CD4-positive, alpha-beta T cell treated with Interferon gamma for 1 hour (primary cell): ENCODE measurements around the gene ZNF74.

Experiments used
- DNase-seq: peaks from one replicate; pipeline ENCODE4 v3.0.0-alpha.2; 2020

Gene ZNF74

DNA sequence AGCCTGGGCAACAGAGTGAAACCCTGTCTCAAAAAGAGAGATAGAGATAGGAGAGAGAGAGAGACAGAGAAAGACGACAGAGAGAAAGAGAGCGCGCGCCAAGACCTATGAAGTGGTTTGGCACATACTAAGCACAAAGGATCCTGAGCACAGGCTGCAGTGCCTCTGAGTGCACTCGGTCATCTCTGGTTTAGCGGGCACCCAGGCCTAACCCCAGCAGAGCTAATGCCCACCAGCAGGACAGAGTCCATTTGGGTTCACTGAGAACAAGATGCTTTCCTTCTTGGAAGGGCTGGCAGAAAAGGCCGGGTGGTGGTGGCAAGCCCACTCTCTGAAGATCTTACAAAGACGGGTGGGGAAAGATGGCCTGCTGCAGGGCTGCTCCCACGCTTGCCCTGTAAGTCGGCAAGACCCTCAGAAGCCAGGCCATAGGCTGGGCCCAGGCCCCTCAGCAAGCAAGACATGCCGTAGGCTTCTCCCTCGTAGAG lies 40.4 kb downstream of the ZNF74 start:
- no peak for DNase-seq

DNA sequence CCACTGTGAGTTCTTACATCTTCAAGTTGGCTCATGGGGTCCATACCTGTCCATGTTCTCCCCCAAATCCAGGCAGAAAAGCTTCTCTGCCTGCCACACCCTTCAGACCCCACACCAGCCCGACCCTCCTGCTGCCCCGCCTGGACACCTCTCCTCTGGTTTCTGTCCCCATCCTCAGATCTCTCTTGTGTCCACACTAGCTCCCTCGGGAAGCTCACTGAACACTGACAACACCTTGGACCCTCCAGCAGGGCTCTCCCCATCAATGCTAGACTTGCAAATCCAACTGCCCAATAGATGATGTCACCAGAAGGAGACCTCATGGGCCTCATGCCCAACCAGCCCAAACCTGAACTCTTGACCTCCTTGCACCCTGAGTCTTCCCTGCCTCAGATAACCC lies 40.8 kb downstream of the ZNF74 start:
- DNase-seq = no peak

DNA sequence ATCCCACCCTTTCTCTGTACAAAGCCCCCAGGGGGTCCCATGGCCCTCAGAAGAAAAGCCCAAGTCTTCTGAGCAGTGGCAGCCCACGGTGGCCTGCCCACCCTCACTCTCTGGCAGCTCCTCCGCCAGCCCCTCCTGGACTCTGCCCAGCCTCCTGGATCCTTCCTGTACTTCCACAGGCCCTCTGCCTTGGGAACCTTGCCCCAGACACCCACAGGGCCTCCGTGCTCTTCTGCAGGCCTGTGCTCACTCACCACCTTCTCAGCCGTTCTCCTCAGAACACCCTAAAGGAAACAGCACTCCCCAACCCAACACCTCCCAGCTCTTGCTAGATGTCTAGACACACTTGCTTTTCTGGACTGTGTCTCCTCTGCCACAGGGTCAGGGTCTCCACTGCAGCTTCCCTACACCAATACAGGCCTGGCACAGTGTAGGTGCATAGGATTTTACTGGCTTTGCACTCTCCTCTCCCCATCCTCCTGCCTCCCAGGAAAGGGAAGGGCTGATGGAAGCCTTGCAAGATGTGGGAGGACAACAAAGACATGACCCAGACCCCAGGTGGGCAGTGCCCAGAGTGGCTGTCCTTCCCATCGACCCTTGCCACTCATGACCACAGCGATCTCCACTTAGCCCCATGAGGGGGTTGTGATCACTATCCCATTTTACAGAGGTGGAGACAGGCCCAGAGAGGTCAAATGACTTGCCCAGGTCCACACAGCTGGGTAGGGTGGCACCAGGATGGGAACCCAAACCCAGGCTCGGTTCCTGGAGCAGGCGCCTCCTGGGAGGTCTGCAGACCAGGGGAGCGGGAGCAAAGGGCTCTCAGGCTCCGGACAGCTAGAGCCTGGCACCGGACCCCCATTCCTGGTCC lies 41.7 kb downstream of the ZNF74 start:
- no peak for DNase-seq

DNA sequence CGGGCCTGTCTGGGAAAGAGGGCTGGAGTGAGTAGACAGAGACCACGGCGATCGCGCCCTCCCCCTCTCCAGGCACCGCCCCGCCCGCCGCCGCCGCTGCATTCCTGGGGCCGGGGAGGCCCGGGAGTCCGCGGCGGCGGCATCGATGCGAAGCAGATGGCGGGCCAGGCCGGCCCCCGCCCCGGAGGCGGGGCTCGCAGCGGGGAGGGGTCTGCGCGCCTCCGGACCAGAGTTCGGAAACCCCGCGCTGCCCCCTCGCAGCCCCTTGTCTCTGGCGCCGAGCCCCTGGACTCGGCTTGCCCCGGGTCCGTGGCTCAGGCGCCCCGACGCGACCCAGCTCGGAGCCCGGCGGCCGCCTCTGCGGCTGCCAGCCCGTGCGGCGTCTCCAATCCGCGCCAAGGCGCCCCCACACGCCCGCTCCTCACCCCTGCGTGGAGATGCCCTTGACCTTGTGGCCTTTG lies 42.4 kb downstream of the ZNF74 start:
- no peak for DNase-seq

DNA sequence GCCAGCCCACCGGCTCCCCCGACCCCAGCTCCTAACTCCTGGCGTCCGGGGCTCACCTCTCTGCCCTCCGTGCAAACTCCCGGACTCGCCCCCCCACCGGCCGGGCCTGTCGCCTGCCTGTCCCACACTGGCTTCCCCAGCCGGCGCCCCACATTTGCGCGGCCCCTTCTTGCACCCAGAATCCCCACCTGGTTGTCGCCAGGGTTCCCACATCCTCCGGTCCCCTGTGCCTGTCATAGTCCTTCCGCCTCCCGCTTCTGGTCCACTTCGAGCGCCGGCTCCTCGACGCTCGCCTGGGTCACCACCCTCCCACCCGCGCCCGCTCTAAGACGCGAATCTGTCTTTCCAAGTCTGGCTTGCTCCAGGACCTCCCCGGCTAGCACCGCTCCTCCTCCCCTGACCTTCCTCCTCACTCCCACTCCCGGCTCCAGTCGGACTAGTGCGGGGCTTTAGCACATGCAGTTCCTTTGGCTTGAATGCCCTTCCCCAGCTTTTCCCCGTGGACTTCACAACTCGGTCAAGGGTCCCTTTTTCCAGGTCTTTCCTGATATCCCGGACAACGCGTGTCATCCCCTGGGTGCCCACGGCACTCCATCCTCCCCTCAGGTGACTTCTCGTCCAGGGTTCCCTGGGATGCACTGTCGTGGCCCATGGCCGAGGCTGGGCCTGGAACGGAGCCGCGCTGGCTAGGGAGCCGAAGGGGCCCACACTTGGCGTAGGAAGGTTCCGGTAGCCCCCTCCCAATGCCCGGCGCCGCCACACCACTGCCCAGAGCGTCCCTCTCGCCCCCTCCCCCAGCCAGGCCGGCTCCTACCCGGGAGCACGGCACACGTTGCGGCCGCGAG lies 43.0 kb downstream of the ZNF74 start:
- no peak for DNase-seq

DNA sequence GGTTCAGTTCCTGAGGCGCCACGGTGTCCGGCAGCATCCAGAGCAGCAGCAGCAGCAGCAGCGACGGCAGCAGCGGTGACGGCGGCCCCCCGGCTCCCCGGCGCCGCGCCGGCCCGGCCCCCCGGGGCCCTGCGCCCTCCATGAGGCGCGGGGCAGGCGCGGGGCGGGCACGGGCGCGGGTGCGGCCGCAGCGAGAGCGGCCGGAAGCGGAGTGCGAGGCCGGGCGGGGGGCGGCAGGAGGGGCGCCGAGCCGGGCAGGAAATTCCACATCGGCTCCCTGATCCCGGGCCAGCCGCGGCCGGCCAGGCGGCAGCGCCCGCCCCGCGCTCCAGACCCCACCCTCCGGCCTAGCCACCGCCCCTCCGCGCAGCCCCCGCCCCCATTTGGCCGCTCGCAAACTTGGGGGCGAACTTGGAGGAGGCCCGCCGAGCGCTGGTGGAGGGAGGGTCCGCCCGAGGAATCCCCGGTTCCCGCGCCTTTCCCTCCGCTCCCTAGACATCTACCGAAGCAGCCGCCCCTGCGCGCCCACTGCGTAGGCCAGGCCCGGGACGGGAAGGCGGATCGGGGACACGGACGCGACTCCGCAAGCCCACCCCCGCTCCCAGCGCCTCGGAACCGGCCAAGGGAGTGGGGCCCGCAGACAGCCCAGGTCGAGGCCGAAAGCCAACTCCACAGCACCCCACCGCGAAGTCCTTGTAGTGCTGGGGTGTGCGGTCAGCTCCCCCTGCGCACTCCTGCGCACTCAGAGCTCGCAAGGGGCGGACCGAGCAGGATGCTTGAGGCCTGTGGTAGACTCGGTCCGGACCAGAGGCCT lies 43.9 kb downstream of the ZNF74 start, which contains the start of gene SCARF2:
Gene SCARF2, minus strand, starts transcription at position 213 of the 814 bp plus-strand sequence. Its CDS starts 71 bp downstream, at position 142.
- no peak for DNase-seq

DNA sequence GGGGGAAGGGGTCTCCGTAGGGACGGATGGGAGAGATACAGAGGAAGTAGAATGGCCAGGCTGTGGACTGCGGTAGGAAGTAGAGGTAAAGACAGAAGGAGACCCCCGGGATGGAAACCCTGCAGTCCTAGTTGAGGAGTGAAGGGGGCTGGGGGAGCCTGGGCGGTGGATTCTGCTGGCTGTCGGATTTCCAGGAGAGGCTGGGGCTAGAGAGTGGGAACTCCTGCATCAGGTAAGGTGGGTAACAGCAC lies 44.4 kb downstream of the ZNF74 start:
- no peak for DNase-seq

DNA sequence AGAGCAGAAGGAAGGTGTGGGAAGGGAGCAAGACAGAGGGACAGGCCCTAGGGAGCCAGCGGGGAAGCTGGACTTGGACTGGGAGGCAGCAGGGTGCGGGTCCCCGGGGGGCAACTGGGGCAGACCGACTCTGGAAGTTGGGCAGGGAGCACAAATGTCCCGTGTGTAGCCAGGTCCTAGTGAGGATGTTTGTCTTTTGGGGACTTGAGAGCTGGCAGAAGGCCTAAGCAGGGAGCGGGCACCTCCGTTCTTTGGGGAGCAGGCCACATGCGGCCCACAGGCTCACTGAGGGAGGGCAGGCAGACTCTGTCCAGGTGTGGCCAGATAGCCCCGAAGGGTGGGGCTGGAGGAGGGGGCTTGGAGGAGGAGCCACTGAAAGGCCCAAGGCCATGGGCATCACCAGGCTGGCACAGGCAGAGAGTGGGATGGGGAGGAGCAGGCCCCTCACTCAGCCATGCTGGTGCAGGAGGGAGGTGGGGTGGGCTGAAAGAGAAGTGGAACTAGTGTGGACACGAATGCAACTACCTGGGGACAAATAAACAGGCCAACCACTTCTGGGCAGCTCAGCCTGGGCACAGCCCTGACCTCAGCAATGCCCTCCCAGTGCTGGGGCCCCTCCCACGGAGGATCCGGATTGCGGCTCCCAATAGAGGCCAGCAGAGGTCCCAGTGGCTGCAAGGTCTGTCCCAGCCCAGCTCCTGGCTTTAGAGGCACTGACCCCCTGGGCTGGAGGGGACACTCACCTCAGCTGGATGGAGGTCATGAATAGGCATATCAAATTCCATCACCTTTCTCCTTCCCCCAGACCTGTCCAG lies 44.9 kb downstream of the ZNF74 start:
- DNase-seq = no peak

DNA sequence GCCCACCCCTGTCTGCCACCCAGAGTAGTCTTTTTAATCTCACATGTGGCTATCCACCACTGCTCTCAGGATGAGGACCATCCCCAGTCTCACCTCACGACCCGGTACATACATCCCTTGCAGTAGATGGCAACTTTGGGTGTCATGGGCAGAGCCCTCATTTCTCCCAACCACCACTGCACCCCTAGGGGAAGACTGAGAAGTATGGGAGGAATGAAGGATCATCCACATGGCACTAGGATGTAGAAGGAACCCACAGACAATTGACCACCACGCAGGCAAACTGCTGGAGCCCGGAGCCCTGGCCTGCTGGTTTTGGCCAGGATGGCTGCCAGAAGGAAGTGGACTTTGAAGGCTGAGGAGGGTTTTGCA lies 45.6 kb downstream of the ZNF74 start:
- no peak for DNase-seq

DNA sequence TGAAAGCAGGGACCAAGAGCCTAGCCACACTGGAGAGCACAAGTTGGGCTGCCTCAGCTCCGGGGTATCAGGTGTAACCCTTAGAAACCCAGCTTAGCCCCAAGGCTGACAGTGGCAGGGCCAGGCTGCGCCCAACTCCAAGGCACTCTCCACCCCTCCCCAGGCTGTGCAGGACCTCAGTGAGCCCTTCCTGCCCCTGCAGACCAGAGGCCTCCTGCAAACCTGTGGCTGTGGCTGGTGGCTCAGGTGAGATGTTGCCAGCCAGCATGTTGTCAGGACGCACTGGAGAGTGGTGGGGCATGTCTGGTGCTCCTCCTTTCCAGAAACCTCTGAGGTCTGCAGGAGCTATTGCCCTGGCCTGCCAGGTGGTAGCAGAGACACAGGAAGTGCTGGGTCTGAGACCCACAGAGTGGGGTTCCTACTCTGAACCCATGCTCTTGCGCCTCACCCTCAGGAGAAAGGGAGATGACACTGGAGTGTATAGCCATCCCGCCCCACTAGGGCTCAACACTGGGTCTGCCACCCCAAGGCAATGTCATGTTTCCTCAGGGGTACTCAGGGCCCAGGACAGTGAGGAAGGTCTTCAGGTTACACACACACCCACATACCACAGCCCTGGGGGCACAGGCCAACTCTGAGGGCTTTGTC lies 46.1 kb downstream of the ZNF74 start:
- DNase-seq = no peak

DNA sequence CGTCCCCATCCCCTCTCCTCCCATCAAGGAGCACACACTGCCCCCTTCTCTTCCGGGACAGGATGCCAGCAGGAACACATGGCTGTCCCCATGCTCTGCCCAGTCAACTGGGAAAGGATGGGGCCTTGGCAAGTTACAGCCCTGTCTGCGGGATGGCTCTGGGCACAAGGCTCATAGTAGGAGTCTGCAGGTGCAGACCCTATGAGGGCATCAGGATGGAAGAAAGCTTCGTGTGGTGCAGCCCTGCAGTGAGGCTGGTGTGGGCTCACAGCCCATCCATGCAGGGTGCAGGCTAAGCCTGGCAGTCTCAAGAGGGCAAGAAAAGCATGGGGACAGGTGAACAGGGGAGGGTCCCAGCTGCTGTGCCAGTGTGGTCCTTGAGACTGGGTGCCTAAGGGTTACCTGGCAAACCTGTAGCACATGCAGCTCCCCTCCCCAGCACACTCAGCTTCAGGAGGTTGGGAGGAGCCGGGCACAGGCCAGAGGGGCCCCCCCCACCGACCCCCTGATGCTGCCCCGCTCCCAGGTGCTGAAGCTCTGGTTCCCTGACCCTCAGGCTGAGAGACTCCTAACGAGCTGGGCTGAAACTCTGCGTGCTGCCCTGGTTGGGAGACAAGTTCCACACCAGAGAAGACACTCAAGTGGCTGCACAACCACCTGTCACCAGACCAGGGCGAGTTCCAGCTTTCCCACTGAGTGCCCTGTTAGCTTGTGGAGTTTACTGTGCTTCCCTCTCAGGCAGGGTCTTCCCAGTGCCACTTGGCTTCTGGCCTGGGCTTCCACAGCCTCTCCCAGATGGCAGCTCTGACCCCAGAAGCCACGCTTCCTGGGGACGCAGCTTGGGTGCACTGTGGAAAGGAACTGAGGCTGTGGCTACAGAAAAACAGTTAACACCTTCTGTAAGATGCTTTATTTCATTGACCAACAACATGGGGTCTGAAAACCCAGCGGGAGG lies 47.0 kb downstream of the ZNF74 start:
- no peak for DNase-seq

DNA sequence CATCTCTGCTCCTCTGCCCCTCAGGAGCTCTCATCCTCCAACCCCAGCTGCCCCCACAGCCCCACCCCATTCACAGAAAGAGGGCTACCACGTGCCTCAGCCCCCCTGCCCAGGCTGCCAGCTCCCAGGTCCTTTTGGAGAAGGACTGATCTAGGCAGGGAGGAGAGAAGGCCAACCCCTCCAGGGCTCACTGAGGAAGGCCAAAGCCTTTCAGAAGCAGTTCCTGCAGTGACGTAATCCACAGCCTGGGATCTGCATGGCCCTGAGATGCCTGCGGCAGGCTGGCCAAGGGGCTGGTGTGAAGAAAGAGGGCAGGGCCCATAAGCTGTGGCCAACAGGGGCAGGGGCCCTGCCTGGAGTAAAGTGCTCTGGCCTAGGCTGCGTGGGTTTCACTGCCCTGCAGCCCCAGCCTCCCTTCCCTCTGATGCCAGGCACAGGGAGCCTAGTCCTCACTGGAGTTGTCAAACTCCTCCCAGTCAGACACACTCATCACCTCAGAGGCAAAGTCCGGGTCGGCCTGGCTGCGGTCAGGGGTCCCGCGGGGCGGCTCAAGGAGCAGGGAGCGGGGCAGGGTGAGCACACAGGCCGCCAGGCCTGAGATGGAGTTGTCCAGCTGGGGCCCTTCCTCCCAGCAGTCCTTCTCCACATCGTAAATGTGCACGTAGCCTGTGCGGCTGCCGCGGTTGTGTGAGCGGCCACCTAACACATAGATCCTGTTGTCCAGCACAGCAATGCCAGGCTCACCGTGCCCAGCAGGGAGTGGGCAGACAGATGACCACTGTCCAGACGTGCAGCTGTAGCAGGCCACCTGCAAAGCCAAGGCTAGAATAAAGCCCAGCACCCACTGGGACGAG lies 47.9 kb downstream of the ZNF74 start:
- no peak for DNase-seq

DNA sequence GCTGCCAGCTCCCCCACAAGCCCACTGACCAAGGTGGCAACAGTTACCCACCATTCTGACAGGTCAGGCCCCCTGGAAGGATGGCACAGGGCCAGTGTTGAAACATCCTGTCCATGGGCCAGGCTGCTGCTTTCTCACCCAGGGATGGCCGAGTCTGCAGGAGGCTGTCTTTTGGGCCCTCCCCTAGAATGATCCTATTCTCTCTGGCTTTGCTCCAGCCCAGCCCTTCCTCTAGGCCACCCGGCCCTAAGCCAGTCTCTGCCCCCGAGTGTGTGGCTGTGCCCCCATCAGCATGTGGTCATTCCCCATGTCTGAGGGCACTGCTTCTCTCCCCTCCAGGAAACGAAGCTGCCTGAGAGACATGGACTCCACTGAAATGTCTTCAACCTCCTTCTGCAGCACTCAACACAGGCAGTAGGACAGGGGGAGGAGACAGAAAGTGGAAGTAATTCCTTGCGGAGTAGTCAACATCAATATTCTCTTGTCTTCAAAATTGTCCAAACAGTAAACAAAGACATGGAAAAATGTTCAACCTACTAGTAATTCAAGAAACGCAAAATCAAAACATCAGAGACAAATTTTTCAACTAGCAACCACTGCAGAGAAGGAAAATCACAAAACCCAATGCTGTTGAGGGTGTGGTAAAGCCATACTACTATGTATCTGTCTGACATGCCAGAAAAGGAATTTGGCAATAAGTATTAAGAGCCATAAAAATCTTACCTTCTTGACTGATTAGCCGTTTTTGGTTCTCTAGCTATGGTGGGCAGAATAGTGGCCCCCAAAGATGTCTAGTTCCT lies 48.7 kb downstream of the ZNF74 start:
- DNase-seq = no peak

DNA sequence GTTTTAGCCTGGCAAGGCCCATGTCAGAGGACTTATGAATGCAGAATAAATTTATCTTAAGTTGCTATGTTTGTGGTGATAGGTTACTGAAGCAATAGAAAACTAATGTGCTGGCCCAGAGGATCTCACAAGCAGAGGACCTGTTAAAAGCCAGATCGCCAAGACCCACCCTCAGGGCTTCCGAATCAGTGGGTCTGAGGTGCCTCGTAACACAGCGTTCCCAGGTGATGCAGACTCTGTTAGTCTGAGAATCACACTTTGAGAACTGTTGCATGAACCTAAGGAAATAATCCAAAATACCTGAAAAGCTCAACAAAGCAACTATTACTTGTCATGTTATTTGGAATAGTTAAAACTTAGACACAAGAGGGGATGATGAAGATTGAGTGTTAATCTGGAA lies 50.4 kb downstream of the ZNF74 start:
- no peak for DNase-seq

DNA sequence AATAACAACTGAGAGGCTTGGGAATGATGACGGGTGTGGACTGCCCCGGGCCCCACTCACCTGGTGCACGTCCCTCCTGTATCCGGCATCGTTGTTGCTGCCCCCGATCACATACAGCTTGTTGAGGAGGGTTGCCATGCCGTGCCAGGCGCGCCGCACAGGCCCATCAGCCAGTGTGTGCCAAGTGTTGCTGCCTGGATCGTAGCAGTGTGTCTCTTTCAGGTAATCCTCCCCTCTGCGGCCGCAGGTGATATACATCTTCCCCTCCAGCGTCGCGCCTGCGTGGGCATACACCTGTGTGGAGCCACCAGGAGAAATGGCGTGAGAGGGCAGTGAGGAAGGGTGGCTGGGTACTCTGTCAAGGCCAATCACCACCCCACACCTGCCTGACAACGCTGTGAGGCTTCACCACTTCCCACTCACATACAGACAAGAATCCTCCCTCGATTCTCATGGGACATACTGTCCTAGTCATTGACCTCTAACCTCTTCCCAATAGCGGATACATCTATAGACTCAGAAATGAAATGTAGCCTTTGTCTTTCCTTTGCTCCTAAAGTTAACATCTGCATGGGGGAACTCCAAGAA lies 52.5 kb downstream of the ZNF74 start:
- DNase-seq = no peak

DNA sequence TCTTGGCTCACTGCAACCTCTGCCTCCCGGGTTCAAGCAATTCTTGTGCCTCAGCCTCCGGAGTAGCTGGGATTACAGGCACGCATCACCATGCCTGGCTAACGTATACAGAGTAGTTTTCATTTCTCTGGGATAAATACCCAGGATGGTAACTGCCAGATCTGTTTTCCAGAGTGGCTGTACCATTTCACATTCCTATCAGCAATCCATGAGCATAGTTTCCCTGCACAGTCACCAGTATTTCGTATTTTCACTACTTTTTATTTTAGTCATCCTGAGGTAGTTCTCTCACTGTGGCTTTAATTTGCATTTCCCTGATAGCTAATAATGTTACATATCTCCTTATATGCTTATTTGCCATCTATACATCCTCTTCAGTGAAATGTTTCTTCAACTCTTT lies 54.7 kb downstream of the ZNF74 start:
- no peak for DNase-seq

DNA sequence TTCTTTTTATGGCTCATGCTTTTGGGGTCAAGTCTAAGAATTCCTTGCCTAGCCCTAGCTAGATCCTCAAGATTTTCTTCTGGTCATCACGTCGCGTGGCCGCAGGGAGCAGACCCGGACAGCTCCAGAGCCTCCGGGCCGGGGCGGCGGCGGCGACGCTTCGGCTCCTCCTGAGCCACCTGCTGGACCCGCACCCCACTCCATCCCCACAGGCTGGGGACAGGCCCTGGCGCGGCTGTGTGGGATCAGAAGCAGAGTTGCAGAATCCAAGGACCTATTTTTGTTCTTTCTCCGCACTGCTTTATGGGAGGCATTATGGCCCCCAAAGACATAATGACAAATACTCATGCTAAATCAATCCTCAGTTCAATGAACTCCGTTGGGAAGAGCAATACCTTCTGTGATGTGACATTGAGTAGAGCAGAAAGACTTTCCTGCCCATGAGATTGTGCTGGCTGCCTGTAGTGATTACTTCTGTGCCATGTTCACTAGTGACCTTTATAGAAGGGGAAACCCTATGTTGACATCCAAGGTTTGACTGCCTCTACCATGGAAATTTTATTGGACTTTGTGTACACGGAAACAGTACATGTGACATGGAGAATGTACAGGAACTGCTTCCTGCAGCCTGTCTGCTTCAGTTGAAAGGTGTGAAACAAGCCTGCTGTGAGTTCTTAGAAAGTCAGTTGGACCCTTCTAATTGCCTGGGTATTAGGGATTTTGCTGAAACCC lies 56.0 kb downstream of the ZNF74 start:
- DNase-seq = no peak

DNA sequence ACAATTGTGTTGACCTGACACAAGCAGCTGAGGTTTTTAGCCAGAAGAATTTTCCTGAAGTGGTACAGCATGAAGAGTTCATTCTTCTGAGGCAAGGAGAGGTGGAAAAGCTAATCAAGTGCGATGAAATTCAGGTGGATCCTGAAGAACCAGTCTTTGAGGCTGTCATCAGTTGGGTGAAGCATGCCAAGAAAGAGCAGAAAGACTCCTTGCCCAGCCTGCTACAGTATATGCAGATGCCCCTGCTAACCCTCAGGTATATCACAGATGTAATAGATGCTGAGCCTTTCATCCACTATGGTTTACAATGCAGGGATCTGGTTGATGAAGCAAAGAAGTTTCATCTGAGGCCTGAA lies 56.6 kb downstream of the ZNF74 start:
- no peak for DNase-seq
